RWPE2 (cell line): ENCODE measurements around the gene TCERG1L.
A peak's percentile ranks its signal among the peaks of the same experiment; 100 is the strongest.

ENCODE experiments used
- ATAC-seq: fragments of 200-7000 bp; cut with Tn5 transposase; 3 replicates; pipeline ENCODE4 v1.9.1; 2021; ENCODE audit warnings: low read depth
- DNase-seq: peaks from one replicate; pipeline ENCODE4 v3.0.0-alpha.2; 2020; ENCODE audit warnings: low spot score
- H3K27ac ChIP-seq: fragments of 450-650 bp; 2 replicates; pipeline ENCODE4 v1.5.1; 2017; ENCODE audit warnings: mild to moderate bottlenecking; ENCODE audit not compliant: poor library complexity, severe bottlenecking
- H3K27me3 ChIP-seq: fragments of 250-450 bp; sonication (Bioruptor Pico); 2 replicates; pipeline ENCODE4 v1.5.1; 2021; ENCODE audit warnings: mild to moderate bottlenecking, moderate library complexity; ENCODE audit not compliant: insufficient read depth, poor library complexity, severe bottlenecking
- H3K36me3 ChIP-seq: fragments of 250-450 bp; sonication (Bioruptor Pico); 2 replicates; pipeline ENCODE4 v1.5.1; 2020; ENCODE audit warnings: low read depth, mild to moderate bottlenecking, moderate library complexity
- H3K4me1 ChIP-seq: fragments of 250-450 bp; sonication (Bioruptor Pico); 2 replicates; pipeline ENCODE4 v1.5.1; 2021; ENCODE audit warnings: mild to moderate bottlenecking, moderate library complexity; ENCODE audit not compliant: insufficient read depth, poor library complexity, severe bottlenecking
- H3K4me3 ChIP-seq: fragments of 250-450 bp; sonication (Bioruptor Pico); 2 replicates; pipeline ENCODE4 v1.5.1; 2021; ENCODE audit warnings: mild to moderate bottlenecking, moderate library complexity; ENCODE audit not compliant: severe bottlenecking
- H3K9me3 ChIP-seq: fragments of 250-450 bp; sonication (Bioruptor Pico); 2 replicates; pipeline ENCODE4 v1.5.1; 2021; ENCODE audit warnings: mild to moderate bottlenecking, moderate library complexity; ENCODE audit not compliant: severe bottlenecking
- TF ChIP-seq, protein P1 (sequence below): fragments of 450-650 bp; IDR thresholded peaks from one replicate; pipeline ENCODE4 v1.5.1; 2017; ENCODE audit warnings: mild to moderate bottlenecking, moderate library complexity; ENCODE audit not compliant: poor library complexity, severe bottlenecking

TCERG1L gene

DNA sequence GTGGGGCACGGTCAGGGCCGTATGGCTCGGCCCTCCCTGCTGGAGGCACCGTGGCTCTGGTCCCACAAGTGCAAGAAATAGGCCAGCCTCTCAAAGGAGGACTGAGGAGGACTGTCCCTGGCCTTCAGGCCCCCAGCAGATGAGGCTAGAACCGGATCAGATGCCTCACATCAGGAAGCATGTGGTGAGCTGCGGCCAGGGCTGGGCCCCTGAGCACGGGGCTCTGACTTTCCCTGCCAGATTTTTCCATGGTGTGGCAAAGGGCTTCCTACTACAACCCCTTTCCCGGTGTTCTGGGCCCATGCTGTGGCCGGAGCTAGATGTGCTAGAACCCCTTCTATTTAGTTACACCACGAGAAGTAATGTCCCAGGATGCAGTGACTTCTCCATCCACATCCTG, 100.4 kb downstream of the TCERG1L start:
- Histone ChIP-seq H3K36me3 (no peaks in the 10 kb centered on the region), H3K4me1 (no peaks in the 10 kb centered on the region), H3K27ac (no peak overlapping the region), H3K9me3 (no peaks in the 10 kb centered on the region), H3K4me3 (no peak overlapping the region), H3K27me3 (no peaks in the 10 kb centered on the region)
- ATAC-seq (no peak), DNase-seq (no peak)
- TF ChIP-seq, protein P1, sequence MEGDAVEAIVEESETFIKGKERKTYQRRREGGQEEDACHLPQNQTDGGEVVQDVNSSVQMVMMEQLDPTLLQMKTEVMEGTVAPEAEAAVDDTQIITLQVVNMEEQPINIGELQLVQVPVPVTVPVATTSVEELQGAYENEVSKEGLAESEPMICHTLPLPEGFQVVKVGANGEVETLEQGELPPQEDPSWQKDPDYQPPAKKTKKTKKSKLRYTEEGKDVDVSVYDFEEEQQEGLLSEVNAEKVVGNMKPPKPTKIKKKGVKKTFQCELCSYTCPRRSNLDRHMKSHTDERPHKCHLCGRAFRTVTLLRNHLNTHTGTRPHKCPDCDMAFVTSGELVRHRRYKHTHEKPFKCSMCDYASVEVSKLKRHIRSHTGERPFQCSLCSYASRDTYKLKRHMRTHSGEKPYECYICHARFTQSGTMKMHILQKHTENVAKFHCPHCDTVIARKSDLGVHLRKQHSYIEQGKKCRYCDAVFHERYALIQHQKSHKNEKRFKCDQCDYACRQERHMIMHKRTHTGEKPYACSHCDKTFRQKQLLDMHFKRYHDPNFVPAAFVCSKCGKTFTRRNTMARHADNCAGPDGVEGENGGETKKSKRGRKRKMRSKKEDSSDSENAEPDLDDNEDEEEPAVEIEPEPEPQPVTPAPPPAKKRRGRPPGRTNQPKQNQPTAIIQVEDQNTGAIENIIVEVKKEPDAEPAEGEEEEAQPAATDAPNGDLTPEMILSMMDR: no peak

DNA sequence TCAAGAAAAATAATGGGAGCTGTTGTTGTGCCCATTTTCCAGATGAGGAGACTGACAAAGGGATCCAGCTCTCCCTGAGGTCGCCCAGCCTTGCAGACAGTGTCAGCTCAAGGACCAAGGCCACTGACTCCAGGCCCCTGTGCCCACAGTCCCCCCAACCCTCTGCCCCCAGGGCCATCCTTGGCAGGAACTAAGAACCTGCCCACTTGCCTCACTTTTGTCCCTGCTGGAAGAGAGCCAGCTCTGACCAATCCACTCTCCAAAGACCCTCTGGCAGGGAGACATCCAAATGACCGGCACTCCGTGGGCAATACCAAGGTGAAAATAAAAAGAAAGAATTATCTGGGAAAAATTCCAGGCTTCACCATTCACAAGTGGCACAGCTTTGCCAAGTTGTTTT, 101.3 kb downstream of the TCERG1L start:
- Histone ChIP-seq H3K4me1 (no peaks in the 10 kb centered on the region), H3K36me3 (no peaks in the 10 kb centered on the region), H3K4me3 (no peak overlapping the region), H3K27ac (no peak overlapping the region), H3K27me3 (no peaks in the 10 kb centered on the region), H3K9me3 (no peaks in the 10 kb centered on the region)
- no peak for ATAC-seq
- DNase-seq: peak; percentile 4
- TF ChIP-seq, protein P1: no peak

DNA sequence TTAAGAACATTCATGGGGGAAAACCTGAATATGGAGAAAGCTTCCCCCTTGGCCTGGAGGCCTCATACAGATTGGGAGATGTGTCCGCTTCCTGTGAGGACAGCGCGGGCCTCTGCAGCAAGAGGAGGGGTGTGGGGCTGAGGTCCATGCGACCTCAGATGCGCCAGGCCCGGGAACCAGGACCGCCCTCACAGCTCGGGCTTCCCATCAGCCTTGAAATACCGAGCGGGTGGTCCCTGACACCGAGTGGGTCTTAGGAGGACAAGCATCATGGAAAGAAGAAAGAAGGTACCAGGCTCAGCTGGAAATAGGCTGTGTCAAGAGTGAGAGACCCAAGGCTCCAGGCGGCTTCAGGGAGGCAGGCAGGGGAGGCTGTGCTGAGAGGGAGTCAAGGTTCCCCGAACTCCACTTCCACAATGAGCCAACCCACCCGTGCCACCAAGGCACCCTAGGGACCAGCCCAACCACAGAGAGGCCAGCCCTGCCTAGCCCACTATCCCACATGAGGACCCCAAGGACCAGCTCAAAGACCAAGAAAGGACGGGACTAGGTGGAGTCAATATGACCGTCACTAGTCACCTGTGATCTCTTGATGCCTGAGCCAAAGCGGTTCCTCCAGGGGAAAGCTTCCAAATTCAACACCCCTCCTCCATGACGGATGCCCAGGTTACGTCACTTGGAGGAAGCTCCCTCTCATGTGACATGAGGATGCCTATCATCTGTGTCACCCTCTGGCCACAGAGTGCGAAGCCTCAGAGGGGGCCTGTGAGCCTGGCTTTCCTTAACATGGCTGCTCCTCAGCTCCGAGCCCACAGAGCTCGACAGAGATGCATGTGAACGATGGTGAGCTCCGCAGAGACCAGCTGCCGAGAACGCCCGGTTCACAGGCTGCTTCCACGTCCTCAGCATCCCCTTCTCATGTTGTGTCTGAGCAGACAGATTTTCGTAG, 103.7 kb downstream of the TCERG1L start:
- peak; percentile 27 for DNase-seq
- Histone ChIP-seq H3K4me1 (no peaks in the 10 kb centered on the region), H3K36me3 (no peaks in the 10 kb centered on the region), H3K27ac (no peak overlapping the region), H3K4me3 (no peak overlapping the region), H3K9me3 (no peaks in the 10 kb centered on the region), H3K27me3 (no peaks in the 10 kb centered on the region)
- TF ChIP-seq, protein P1: no peak
- no peak for ATAC-seq

GRCh38 chr10:131207176-131207575, 104.3 kb downstream of the TCERG1L start:
- H3K27me3 ChIP-seq: no peaks in the 10 kb centered on the region
- TF ChIP-seq, protein P1: no peak
- H3K36me3 ChIP-seq: no peaks in the 10 kb centered on the region
- H3K27ac ChIP-seq: no peak overlapping the region
- H3K4me3 ChIP-seq: no peak overlapping the region
- no peak for ATAC-seq
- no peaks in the 10 kb centered on the region for H3K9me3 ChIP-seq
- H3K4me1 ChIP-seq: no peaks in the 10 kb centered on the region
- DNase-seq: peak; percentile 19
